ENCODE measurements around the gene SBNO2.

- no peak for TF ChIP-seq RAD21 (IDR thresholded peaks at IDR 0.05; ENCODE audit: low read length)
- TF ChIP-seq CTCF (conservative IDR thresholded peaks at IDR 0.05; ENCODE audit: low read depth, low read length) = no peak
- TF ChIP-seq POLR2A (IDR thresholded peaks at IDR 0.05; ENCODE audit: low read depth, low read length) = no peak
- TF ChIP-seq CEBPB (IDR thresholded peaks at IDR 0.05; ENCODE audit: low read depth, low read length) = no peak
- no peak for TF ChIP-seq RFX5 (IDR thresholded peaks at IDR 0.05; ENCODE audit: low read depth, low read length)
- no peak for TF ChIP-seq RCOR1 (IDR thresholded peaks at IDR 0.05; ENCODE audit: insufficient replicate concordance, low read length)
- no peak for TF ChIP-seq FOS (IDR thresholded peaks at IDR 0.05; ENCODE audit: low read depth, low read length)
- TF ChIP-seq BHLHE40 (IDR thresholded peaks at IDR 0.05; ENCODE audit: low read depth, low read length) = no peak
- no peak for TF ChIP-seq SMC3 (IDR thresholded peaks at IDR 0.05; ENCODE audit: low read depth, low read length)
- no peak for TF ChIP-seq USF2 (IDR thresholded peaks at IDR 0.05; ENCODE audit: low read depth, low read length)
Observed at GRCh38 chr19:1199531-1199930, 25.5 kb upstream of the SBNO2 start.

Measured in IMR-90 (cell line).